ENCODE data around the gene DYSF.

DNA sequence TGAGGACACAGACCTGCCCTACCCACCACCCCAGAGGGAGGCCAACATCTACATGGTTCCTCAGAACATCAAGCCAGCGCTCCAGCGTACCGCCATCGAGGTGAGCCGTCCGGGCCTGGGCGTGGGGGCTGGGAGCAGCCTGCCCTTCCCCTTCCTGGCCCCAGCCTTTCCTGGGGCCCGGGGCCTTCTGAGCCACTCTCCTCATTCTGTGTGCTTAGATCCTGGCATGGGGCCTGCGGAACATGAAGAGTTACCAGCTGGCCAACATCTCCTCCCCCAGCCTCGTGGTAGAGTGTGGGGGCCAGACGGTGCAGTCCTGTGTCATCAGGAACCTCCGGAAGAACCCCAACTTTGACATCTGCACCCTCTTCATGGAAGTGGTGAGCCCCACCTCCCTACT lies 157.9 kb downstream of the DYSF start:
- TF ChIP-seq CTCF (IDR thresholded peaks at IDR 0.05) (no peak), EZH2 (IDR thresholded peaks at IDR 0.05; ENCODE audit: borderline replicate concordance, insufficient read depth, low read depth, low read length, poor library complexity, severe bottlenecking) (no peak)

Measured in B cell (primary cell).